WTC11 (cell line): ENCODE results near the gene DCAF6.

Experiments
- ATF3 ChIP-seq: sonication (generic); formaldehyde crosslinking; conservative IDR thresholded peaks from 2 replicates; pipeline ENCODE4 v1.8.1; 2022; ENCODE audit warnings: mild to moderate bottlenecking, missing genetic modification reagents
- CTCF ChIP-seq: fragments of 200-600 bp; IDR thresholded peaks from 2 replicates; pipeline ENCODE4 v1.8.0; 2022; ENCODE audit warnings: antibody characterized with exemption
- E2F5 ChIP-seq: sonication (generic); formaldehyde crosslinking; IDR thresholded peaks from 2 replicates; pipeline ENCODE4 v1.8.1; 2022; ENCODE audit warnings: mild to moderate bottlenecking, moderate library complexity, missing genetic modification reagents
- ELF4 ChIP-seq: sonication (generic); formaldehyde crosslinking; IDR thresholded peaks from 2 replicates; pipeline ENCODE4 v1.8.1; 2022; ENCODE audit warnings: low read depth, mild to moderate bottlenecking, moderate library complexity, missing genetic modification reagents
- ESRRA ChIP-seq: sonication (generic); formaldehyde crosslinking; IDR thresholded peaks from 2 replicates; pipeline ENCODE4 v1.8.1; 2022; ENCODE audit warnings: mild to moderate bottlenecking, missing genetic modification reagents, borderline replicate concordance
- FOXJ3 ChIP-seq: sonication (generic); formaldehyde crosslinking; IDR thresholded peaks from 2 replicates; pipeline ENCODE4 v1.9.0; 2021; ENCODE audit warnings: missing genetic modification reagents, mild to moderate bottlenecking, borderline replicate concordance
- FOXK1 ChIP-seq: sonication (generic); formaldehyde crosslinking; IDR thresholded peaks from 2 replicates; pipeline ENCODE4 v1.8.0; 2022; ENCODE audit warnings: mild to moderate bottlenecking, moderate library complexity, missing genetic modification reagents
- RELA ChIP-seq: sonication (generic); formaldehyde crosslinking; IDR thresholded peaks from 2 replicates; pipeline ENCODE4 v1.8.1; 2022; ENCODE audit warnings: missing genetic modification reagents, mild to moderate bottlenecking, borderline replicate concordance
- ZNF121 ChIP-seq: sonication (generic); formaldehyde crosslinking; IDR thresholded peaks from 2 replicates; pipeline ENCODE4 v1.8.0; 2023; ENCODE audit warnings: missing genetic modification reagents
- ZNF423 ChIP-seq: fragments of 250-450 bp; sonication (Bioruptor Pico); IDR thresholded peaks from 2 replicates; pipeline ENCODE4 v2.1.2; 2022; ENCODE audit warnings: mild to moderate bottlenecking, moderate library complexity

- TF ChIP-seq FOXK1 (no peak), ATF3 (CRISPR knock-in tag) (no peak), CTCF (no peak), ELF4 (CRISPR knock-in tag) (no peak), ZNF121 (no peak), RELA (CRISPR knock-in tag) (no peak), E2F5 (CRISPR knock-in tag) (no peak), ESRRA (no peak), FOXJ3 (no peak), ZNF423 (no peak)
Measured at GRCh38 chr1:168019407-168019806, 82.9 kb downstream of the DCAF6 start.
